DMS79 treated with DMSO at 0.1 percent for 48 hours (cell line): ENCODE results near the gene DHX35.
"Not testable (repeated sequence)": the region's sequence is repeated elsewhere in the genome, so short reads cannot be mapped to it uniquely, and the experiment has no call there.

ENCODE experiments used
- DNase-seq: peaks from one replicate; lab custom pipeline; 2025; lab: John Stamatoyannopoulos, UW

DHX35 gene

GRCh38 chr20:38940644-38941043 is 21.5 kb upstream of the DHX35 start:
- DNase-seq, result no peak

GRCh38 chr20:38941726-38942389 is 20.3 kb upstream of the DHX35 start:
- no peak for DNase-seq

GRCh38 chr20:38945012-38945411 is 17.1 kb upstream of the DHX35 start:
- DNase-seq, result no peak

GRCh38 chr20:38946836-38947235 is 15.3 kb upstream of the DHX35 start:
- DNase-seq, result no peak

- no peak for DNase-seq
Observed at GRCh38 chr20:38947931-38948362, 14.2 kb upstream of the DHX35 start.

GRCh38 chr20:38950254-38950653 is 11.9 kb upstream of the DHX35 start:
- no peak for DNase-seq

GRCh38 chr20:38951611-38952010 is 10.5 kb upstream of the DHX35 start:
- DNase-seq, result no peak

- DNase-seq, result no peak
Observed at GRCh38 chr20:38952153-38952552, 10.0 kb upstream of the DHX35 start.

- DNase-seq, result no peak
Observed at GRCh38 chr20:38953630-38954340, 8.4 kb upstream of the DHX35 start.

GRCh38 chr20:38957235-38957876 is 4.8 kb upstream of the DHX35 start:
- no peak for DNase-seq

GRCh38 chr20:38957915-38958485 is 4.1 kb upstream of the DHX35 start:
- DNase-seq, result no peak

- DNase-seq, result not testable (repeated sequence)
Observed at GRCh38 chr20:38960187-38960687, 1.9 kb upstream of the DHX35 start.

- peak; percentile 7 for DNase-seq
Observed at GRCh38 chr20:38961530-38962043, 557 bp upstream of the DHX35 start.

GRCh38 chr20:38962928-38963401 is 821 bp downstream of the DHX35 start:
- DNase-seq, result peak; percentile 1

- no peak for DNase-seq
Observed at GRCh38 chr20:38963745-38964144, 1.6 kb downstream of the DHX35 start.

GRCh38 chr20:38965264-38965663 is 3.1 kb downstream of the DHX35 start:
- DNase-seq, result no peak

- no peak for DNase-seq
Observed at GRCh38 chr20:38968090-38968489, 5.9 kb downstream of the DHX35 start.

GRCh38 chr20:38969708-38970107 is 7.6 kb downstream of the DHX35 start:
- no peak for DNase-seq

- DNase-seq, result no peak
Observed at GRCh38 chr20:38970302-38970701, 8.2 kb downstream of the DHX35 start.

- DNase-seq, result no peak
Observed at GRCh38 chr20:38973107-38973506, 11.0 kb downstream of the DHX35 start.

- no peak for DNase-seq
Observed at GRCh38 chr20:38973645-38974044, 11.5 kb downstream of the DHX35 start.

- DNase-seq, result no peak
Observed at GRCh38 chr20:38975539-38976120, 13.5 kb downstream of the DHX35 start.
